ENCODE measurements around the gene GCKR.
"Not testable (repeated sequence)": the region's sequence is repeated elsewhere in the genome, so short reads cannot be mapped to it uniquely, and the experiment has no call there.

The GCKR gene

DNA sequence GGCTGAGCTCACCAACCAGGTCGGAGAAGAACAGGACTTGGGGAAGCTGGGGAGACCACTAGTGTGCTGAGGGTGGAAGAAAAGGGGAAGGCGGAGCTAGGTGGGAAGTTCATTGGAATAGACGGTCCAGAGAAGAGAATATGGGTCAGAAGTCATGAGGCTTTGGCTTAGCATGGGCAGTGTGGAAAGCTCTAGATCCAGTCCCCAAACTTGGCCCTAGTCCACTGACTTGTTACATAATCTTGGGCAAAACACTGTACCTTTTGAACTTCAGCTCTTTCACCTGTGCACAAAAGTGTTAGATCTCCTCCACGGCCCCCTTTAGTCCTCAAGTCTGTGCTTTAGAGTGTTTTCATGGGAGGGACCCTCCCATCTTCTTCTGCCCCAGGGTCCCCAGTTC, 10.7 kb downstream of the GCKR start:
- no peak for DNase-seq (ENCODE audit: low read depth in 2 of 3, low spot score in 1 of 3)

DNA sequence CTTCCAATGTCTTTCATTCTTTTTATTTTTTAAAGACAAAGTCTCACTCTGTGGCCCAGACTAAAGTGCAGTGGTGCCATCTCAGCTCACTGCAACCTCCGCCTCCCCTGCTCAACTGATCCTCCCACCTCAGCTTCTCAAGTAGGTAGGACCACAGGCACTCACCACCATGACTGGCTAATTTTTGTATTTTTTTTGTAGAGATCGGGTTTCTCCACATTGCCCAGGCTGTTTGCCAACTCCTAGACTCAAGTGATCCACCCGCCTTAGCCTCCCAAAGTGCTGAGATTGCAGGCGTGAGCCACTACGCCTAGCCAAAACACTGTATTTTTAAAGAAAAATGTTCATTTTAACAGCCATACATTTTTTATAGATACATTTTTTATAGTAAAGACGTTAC, 12.7 kb downstream of the GCKR start:
- no peak for DNase-seq (ENCODE audit: low read depth in 2 of 3, low spot score in 1 of 3)

DNA sequence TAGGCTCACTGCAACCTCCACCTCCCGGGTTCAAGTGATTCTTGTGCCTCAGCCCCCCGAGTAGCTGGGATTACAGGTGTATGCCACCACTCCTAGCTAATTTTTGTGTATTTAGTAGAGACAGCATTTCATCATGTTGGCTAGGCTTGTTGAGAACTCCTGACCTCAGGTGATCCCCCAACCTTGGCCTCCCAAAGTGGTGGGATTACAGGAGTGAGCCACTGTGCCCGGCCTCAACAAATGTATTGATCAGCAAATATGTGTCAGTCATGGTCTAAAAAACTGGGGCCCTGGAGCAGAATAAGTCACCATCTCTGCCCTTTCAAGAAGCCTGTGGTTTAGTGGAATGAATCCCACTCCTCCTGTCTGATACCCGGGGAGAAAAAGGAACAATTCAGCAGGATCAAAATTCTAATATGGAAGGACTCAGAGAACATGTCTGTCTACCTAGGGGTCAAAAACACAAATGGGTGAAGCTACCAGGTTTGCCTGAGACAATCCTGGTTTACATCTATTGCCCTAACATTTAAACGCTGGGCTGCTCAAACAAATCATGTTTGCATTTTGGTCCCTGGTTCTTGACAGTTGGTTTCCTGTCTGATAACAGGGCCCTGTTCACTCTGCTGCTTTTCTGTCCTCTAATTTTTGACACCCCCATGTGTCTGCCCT, 21.6 kb downstream of the GCKR start:
- no peak for DNase-seq (ENCODE audit: low read depth in 2 of 3, low spot score in 1 of 3)

GRCh38 chr2:27518782-27519113, 22.1 kb downstream of the GCKR start:
- no peak for DNase-seq (ENCODE audit: low read depth in 2 of 3, low spot score in 1 of 3)

DNA sequence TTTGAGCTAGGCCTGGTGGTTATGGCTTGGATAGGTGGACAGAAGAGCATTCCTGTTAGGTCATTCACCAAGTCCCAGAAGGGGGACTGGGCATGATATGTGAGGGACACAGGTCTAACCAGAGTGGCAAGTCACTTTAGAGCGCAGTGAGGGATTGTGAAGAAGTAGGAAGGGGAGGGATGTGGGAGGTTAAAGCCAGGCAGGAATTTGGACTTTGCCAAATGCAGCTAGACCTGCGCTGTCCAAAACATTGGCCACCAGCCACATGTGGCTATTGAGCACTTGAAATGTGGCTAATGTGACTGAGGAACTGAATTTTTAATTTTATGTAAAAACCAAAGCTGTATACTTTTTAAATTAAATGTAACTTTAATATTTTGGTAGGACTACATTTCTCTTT, 23.7 kb downstream of the GCKR start:
- no peak for DNase-seq (ENCODE audit: low read depth in 2 of 3, low spot score in 1 of 3)

GRCh38 chr2:27522400-27522945, 25.8 kb downstream of the GCKR start:
- DNase-seq (ENCODE audit: low read depth in 2 of 3, low spot score in 1 of 3) = no peak

GRCh38 chr2:27527182-27527581, 30.5 kb downstream of the GCKR start:
- no peak for DNase-seq (ENCODE audit: low read depth in 2 of 3, low spot score in 1 of 3)

DNA sequence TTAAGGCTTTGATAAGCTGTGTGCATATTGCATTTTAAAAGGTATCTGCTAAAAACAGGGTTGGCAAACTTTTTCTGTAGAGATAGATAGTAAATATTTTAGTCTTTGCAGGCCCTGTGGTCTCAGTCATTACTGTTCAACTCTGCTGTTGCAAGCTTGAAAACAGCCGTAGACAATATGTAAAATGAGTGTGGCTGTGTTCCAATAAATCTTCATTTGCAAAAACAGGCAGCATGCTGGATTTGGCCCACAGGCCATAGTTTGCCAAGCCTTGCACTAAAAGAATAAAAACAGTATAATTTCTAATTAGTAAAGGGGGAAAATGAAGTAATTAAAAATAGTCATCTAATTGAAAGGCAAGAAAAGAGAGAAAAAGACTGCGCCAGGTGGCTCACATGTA, 35.3 kb downstream of the GCKR start:
- no peak for DNase-seq (ENCODE audit: low read depth in 2 of 3, low spot score in 1 of 3)

- DNase-seq (ENCODE audit: low read depth in 2 of 3, low spot score in 1 of 3) = no peak
These were observed 40.6 kb downstream of the GCKR start for GRCh38 chr2:27537287-27537686.

GRCh38 chr2:27538839-27539450, 42.3 kb downstream of the GCKR start:
- DNase-seq (ENCODE audit: low read depth in 2 of 3, low spot score in 1 of 3) = not testable (repeated sequence)

- DNase-seq (ENCODE audit: low read depth in 2 of 3, low spot score in 1 of 3) = not testable (repeated sequence)
These were observed 43.0 kb downstream of the GCKR start for GRCh38 chr2:27539649-27540048.

GRCh38 chr2:27544143-27544821, 47.6 kb downstream of the GCKR start:
- DNase-seq (ENCODE audit: low read depth in 2 of 3, low spot score in 1 of 3) = no peak

- DNase-seq (ENCODE audit: low read depth in 2 of 3, low spot score in 1 of 3) = no peak
These were observed 48.9 kb downstream of the GCKR start for GRCh38 chr2:27545348-27546141.

DNA sequence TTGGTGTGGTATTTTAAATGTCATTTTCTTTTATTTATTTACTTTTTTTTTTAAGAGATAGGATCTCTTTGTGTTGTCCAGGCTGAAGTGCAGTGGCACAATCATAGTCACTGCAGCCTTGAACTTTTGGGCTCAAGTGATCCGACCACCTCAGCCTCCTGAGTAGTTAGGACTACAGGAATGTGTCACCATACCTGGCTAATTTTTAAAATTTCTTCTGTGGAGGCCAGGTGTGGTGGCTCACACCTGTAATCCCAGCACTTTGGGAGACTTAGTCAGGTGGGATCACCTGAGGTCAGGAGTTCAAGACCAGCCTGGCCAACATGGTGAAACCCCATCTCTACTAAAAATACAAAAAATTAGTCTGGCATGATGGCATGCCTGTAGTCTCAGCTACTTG, 52.7 kb downstream of the GCKR start:
- no peak for DNase-seq (ENCODE audit: low read depth in 2 of 3, low spot score in 1 of 3)

DNA sequence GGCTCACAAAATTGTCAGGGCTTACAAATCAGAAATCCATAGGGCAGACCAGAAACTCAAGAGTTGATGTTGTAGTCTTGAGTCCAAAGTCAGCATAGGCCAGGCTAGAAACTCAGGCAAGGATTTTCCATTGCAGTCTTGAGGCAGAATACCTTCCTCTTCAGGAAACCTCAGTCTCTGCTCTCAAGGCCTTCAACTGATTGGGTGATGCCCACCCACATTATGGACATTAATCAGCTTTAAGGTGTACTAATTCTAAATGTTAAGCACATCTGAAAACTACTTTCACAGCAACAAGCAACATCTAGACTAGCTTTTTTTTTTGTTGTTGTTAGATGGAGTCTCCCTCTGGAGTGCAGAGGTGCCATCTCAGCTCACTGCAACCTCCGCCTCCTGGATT, 54.9 kb downstream of the GCKR start:
- DNase-seq (ENCODE audit: low read depth in 2 of 3, low spot score in 1 of 3) = no peak

GRCh38 chr2:27552941-27553340, 56.3 kb downstream of the GCKR start:
- no peak for DNase-seq (ENCODE audit: low read depth in 2 of 3, low spot score in 1 of 3)

- DNase-seq (ENCODE audit: low read depth in 2 of 3, low spot score in 1 of 3) = not testable (repeated sequence)
These were observed 57.8 kb downstream of the GCKR start for GRCh38 chr2:27554451-27554850.

GRCh38 chr2:27559228-27559627, 62.6 kb downstream of the GCKR start:
- DNase-seq (ENCODE audit: low read depth in 2 of 3, low spot score in 1 of 3) = no peak

DNA sequence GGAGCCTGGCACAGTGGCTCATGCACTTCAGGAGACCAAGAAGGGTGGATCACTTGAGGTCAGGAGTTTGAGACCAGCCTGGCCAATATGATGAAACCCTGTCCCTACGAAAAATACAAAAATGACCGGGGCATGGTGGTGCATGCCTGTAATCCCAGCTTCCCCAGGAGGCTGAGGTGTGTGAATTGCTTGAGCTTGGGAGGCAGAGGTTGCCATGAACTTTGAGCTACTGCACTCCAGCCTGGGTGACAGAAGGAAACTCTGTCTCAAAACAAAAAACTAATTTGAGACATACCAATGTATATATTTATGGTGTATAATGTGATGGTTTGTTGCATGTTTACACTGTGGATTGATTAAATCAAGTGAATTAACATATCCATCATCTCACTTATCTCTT, 64.4 kb downstream of the GCKR start:
- no peak for DNase-seq (ENCODE audit: low read depth in 2 of 3, low spot score in 1 of 3)

DNA sequence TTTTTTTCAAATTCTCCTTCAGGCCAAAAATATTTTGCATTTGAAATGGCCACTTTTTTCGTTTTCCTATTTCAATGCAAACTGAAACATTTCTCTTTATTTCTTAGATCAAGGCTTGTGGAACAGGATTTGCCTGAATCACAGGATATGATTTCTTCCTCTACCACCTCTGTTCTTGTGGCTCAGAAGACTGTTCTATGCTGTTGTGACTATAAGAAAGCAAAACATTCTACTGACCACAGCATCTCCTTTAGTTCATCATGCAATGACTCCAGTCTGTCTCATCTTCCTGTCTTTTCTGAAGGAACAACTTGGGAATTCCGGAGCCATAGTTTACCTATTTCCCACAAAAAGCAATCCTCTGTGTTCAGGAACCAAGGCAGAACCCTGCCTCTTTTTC, 70.0 kb downstream of the GCKR start:
- DNase-seq (ENCODE audit: low read depth in 2 of 3, low spot score in 1 of 3) = no peak

DNA sequence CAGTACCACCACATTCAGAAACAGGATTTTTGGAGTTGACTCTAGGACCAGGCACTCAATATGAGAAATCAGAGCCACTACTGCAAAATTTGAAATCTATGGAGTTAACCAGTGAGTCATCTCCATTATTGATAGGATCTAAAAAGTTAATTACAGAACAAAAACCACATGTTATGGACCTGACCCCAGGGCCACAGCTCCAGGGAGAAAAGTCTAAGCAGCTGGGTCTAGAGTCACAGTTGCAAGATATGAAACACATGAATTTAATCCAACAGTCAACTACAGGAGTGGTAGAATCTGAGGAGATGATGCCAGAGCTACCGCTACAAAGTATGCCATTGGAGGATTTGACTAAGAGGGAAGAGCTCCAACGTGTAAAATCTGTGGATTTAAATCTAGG, 72.8 kb downstream of the GCKR start:
- DNase-seq (ENCODE audit: low read depth in 2 of 3, low spot score in 1 of 3) = no peak

GRCh38 chr2:27571197-27571596, 74.6 kb downstream of the GCKR start:
- no peak for DNase-seq (ENCODE audit: low read depth in 2 of 3, low spot score in 1 of 3)

All from stimulated activated CD4-positive, alpha-beta T cell treated with anti-CD3 and anti-CD28 coated beads, Interleukin-12 subunit alpha, Interleukin-12 subunit beta, amount 100 ng/mL, for 48 hours (primary cell).